GM12878 (cell line): Measurements from ENCODE around the gene THUMPD3. TPM values are rescaled to one million over a fixed set of nuclear protein-coding genes. Genes with fewer than 3 reads are reported as not detected.

Source experiments
- ATAC-seq: fragments of 200-7000 bp; cut with Tn5 transposase; 3 replicates; pipeline ENCODE4 v1.9.1; 2020; ENCODE audit warnings: mild to moderate bottlenecking, moderate library complexity
- BruUV-seq: library from RNA; stranded (reverse); fragments of 400-500 nt; replicated peaks from 2 replicates; lab custom pipeline; 2021; lab: Mats Ljungman, UMichigan
- CTCF ChIA-PET: fragments of 300-600 bp; sonication (Branson Sonifier 250); formaldehyde crosslinking; extraction: SDS; loops from one replicate; lab custom pipeline; 2021; ENCODE audit warnings: inconsistent platforms; lab: Yijun Ruan, JAX
- POLR2A ChIA-PET: fragments of 350-600 bp; formaldehyde crosslinking; extraction: SDS; loops from one replicate; lab custom pipeline; 2021; ENCODE audit warnings: inconsistent platforms; lab: Charles Lee
- RAD21 ChIA-PET: fragments of 300-600 bp; sonication (Branson Sonifier 250); formaldehyde crosslinking; loops from one replicate; lab custom pipeline; 2023; ENCODE audit warnings: antibody characterized with exemption; ENCODE audit not compliant: unreplicated experiment; lab: Charles Lee
- SMC1A ChIA-PET: fragments of 300-600 bp; sonication (Branson Sonifier 250); formaldehyde crosslinking; loops from one replicate; lab custom pipeline; 2023; ENCODE audit not compliant: unreplicated experiment, uncharacterized antibody; lab: Charles Lee
- DNase-seq: peaks from one replicate; pipeline ENCODE4 v3.0.0-alpha.2; 2011; ENCODE audit warnings: low read depth, low spot score
- FAIRE-seq: peaks from 3 replicates; lab custom pipeline; 2011; peaks lifted over from hg19 to GRCh38; lab: Jason Lieb, UNC
- H2AFZ ChIP-seq: 2 replicates; pipeline ENCODE4 v1.6.0; 2011; ENCODE audit warnings: low read depth, low read length, control low read depth; ENCODE audit not compliant: control insufficient read depth
- H3K27ac ChIP-seq: 2 replicates; pipeline ENCODE4 v1.5.1; 2011; ENCODE audit warnings: control low read depth; ENCODE audit not compliant: control insufficient read depth, insufficient read depth
- H3K27me3 ChIP-seq, 2 experiments: replicated peaks in 1 of 2; 2 replicates each; pipeline versions ENCODE4 v1.6.0 to v1.6.1; 2011; ENCODE audit warnings: low read length in 1 of 2; ENCODE audit not compliant: control insufficient read depth in 2 of 2, insufficient read depth in 2 of 2
- H3K36me3 ChIP-seq, 2 experiments: 2 replicates each; pipeline ENCODE4 v1.5.1; 2011; ENCODE audit warnings: low read length in 1 of 2; ENCODE audit not compliant: control insufficient read depth in 2 of 2, insufficient read depth in 2 of 2
- H3K4me1 ChIP-seq: 2 replicates; pipeline ENCODE4 v1.6.1; 2011; ENCODE audit warnings: mild to moderate bottlenecking, low read length, moderate library complexity, mixed read lengths; ENCODE audit not compliant: control insufficient read depth, insufficient read depth
- H3K4me2 ChIP-seq: 2 replicates; pipeline ENCODE4 v1.6.0; 2011; ENCODE audit warnings: control low read depth; ENCODE audit not compliant: control insufficient read depth, insufficient read depth
- H3K4me3 ChIP-seq: fragments of 200-600 bp; sonication (generic); 2 replicates; pipeline ENCODE4 v1.5.1; 2016
- H3K79me2 ChIP-seq: 2 replicates; pipeline ENCODE4 v1.6.0; 2011; ENCODE audit warnings: low read length; ENCODE audit not compliant: control insufficient read depth, insufficient read depth
- H3K9ac ChIP-seq: 2 replicates; pipeline ENCODE4 v1.8.0; 2011; ENCODE audit warnings: low read length, control low read depth, mixed read lengths; ENCODE audit not compliant: control insufficient read depth, insufficient read depth
- H3K9me3 ChIP-seq: replicated peaks from 3 replicates; pipeline ENCODE4 v1.5.1; 2011; ENCODE audit warnings: mild to moderate bottlenecking, low read length; ENCODE audit not compliant: control insufficient read depth, insufficient read depth
- H4K20me1 ChIP-seq: 2 replicates; pipeline ENCODE4 v1.6.0; 2011; ENCODE audit not compliant: control insufficient read depth, insufficient read depth
- ATF2 ChIP-seq: IDR thresholded peaks from 2 replicates; pipeline ENCODE4 v1.6.1; 2012; ENCODE audit warnings: low read length, inconsistent platforms
- BACH1 ChIP-seq: fragments of 450-650 bp; IDR thresholded peaks from 2 replicates; pipeline ENCODE4 v1.6.1; 2017; ENCODE audit warnings: mild to moderate bottlenecking, borderline replicate concordance
- CHD4 ChIP-seq: fragments of 200-600 bp; sonication (generic); IDR thresholded peaks from 2 replicates; pipeline ENCODE4 v1.6.1; 2016; ENCODE audit warnings: mild to moderate bottlenecking
- CTCF ChIP-seq, 3 experiments: IDR thresholded peaks in 2 of 3; conservative IDR thresholded peaks in 1 of 3; 2 replicates each; pipeline ENCODE4 v1.5.1; 2011; ENCODE audit warnings: low read depth in 3 of 3, low read length in 3 of 3, mild to moderate bottlenecking in 3 of 3, control low read depth in 2 of 3, moderate library complexity in 2 of 3, inconsistent platforms in 1 of 3, mixed read lengths in 1 of 3; ENCODE audit not compliant: control insufficient read depth in 2 of 3, insufficient read depth in 1 of 3; ENCODE audit errors: extremely low read depth in 1 of 3
- EGR1 ChIP-seq, 2 experiments: IDR thresholded peaks; 1 replicate in 1 of 2; 2 replicates in 1 of 2; pipeline ENCODE4 v1.6.1; 2011 to 2012; ENCODE audit warnings: low read depth in 2 of 2, low read length in 2 of 2, borderline replicate concordance in 1 of 2, mild to moderate bottlenecking in 1 of 2, moderate library complexity in 1 of 2
- FOS ChIP-seq: IDR thresholded peaks from 3 replicates; pipeline ENCODE4 v1.6.1; 2011; ENCODE audit warnings: borderline replicate concordance; ENCODE audit not compliant: insufficient read length; ENCODE audit errors: extremely low read depth
- HSF1 ChIP-seq: fragments of 150-350 bp; IDR thresholded peaks from 2 replicates; pipeline ENCODE4 v1.6.1; 2014; ENCODE audit warnings: mild to moderate bottlenecking, low read depth, low read length
- JUND ChIP-seq: IDR thresholded peaks from 2 replicates; pipeline ENCODE4 v1.6.1; 2012; ENCODE audit warnings: low read depth, mild to moderate bottlenecking, low read length, improper control_type of control experiment, moderate library complexity
- POU2F2 ChIP-seq: IDR thresholded peaks from 3 replicates; pipeline ENCODE4 v1.6.1; 2011; ENCODE audit warnings: low read depth, mild to moderate bottlenecking, low read length, borderline replicate concordance
- RUNX3 ChIP-seq: IDR thresholded peaks from 2 replicates; pipeline ENCODE4 v1.6.1; 2012; ENCODE audit warnings: low read length, inconsistent platforms
- STAT1 ChIP-seq: fragments of 450-650 bp; conservative IDR thresholded peaks from 2 replicates; pipeline ENCODE4 v1.6.1; 2014; ENCODE audit warnings: antibody characterized with exemption, mild to moderate bottlenecking
- TAF1 ChIP-seq: IDR thresholded peaks from 2 replicates; pipeline ENCODE4 v1.6.1; 2011; ENCODE audit warnings: mild to moderate bottlenecking, low read depth, low read length, borderline replicate concordance
- WGBS: methylation state at CpG from one replicate; pipeline ENCODE4 v1.1.6; 2016; ENCODE audit warnings: low lambda C conversion rate; ENCODE audit not compliant: insufficient replicate concordance, insufficient coverage; ENCODE audit errors: missing lambda C conversion rate; 5-methylcytosine and 5-hydroxymethylcytosine counted together
- in situ Hi-C: fragments of 300-500 bp; cut with MboI; formaldehyde crosslinking; loops from 9 replicates; pipeline ENCODE4 v1.14.3; 2018; ENCODE audit warnings: mixed read lengths
- intact Hi-C: fragments of 100-400 bp; cut with micrococcal nuclease; formaldehyde crosslinking; loops from one replicate; pipeline ENCODE4 v1.14.2; 2022; ENCODE audit not compliant: unreplicated experiment
- polyA plus RNA-seq, 11 experiments: library from polyadenylated mRNA; depleted of rRNA in 4 of 11; unstranded in 6 of 11; stranded (reverse) in 5 of 11; fragments of >200 nt; fragmentation: Nextera tagmentation in 4 of 11; fragmentation: Illumina TruSeq in 1 of 11; extraction: Ambion mirVana in 4 of 11; extraction: Trizol in 1 of 11; gene quantifications; 1 replicate in 1 of 11; 2 replicates in 10 of 11; pipeline versions ENCODE4 v1.2.1 to v1.2.3, GENCODE V29; 2011 to 2016; ENCODE audit warnings: inconsistent platforms in 2 of 11, missing spikeins in 2 of 11, low read depth in 1 of 11
- total RNA-seq, 4 experiments: library from RNA; depleted of rRNA in 3 of 4; stranded (reverse); fragments of >200 nt in 3 of 4; fragmentation: Illumina TruSeq in 1 of 4; extraction: Trizol in 1 of 4; gene quantifications; 2 replicates each; pipeline versions ENCODE4 v1.2.1 to v1.2.3, GENCODE V29; 2013 to 2021

THUMPD3 gene
- total and polyA plus RNA-seq, 10 of the 15 experiments (the other 5 are each of a cell fraction or from before 2014, with no cell fraction given), result 28.7 to 47.4 (median 41.8) TPM

GRCh38 chr3:9396632-9397331, 33.9 kb downstream of the THUMPD3 start (continued):
- TF ChIP-seq CHD4, result no peak
- TF ChIP-seq POU2F2, result peak; percentile 85; the same call in 2 of the 3 replicates
- TF ChIP-seq BACH1, result peak; percentile 87; the same call in 1 of the 2 replicates
- peak; percentile 99 for TF ChIP-seq JUND

- WGBS, result 1% methylated on average over 34 of the region's 63 CpGs
- no TSS peak for BruUV-seq
- POLR2A ChIA-PET, result interaction anchor here (0.6 to 4.3 kb wide), 11 partner anchors 9 to 395 kb away, joined by 3 to 47 read pairs (median 4); partner anchors contain the start of genes ARPC4, TADA3 and THUMPD3
- TF ChIP-seq TAF1 (peak; percentile 95), FOS (peak; percentile 35), HSF1 (peak; percentile 62; the same call in 1 of the 2 replicates), EGR1 (IDR thresholded peaks at IDR 0.05; ENCODE audit: borderline replicate concordance in 1 of 2, low read depth in 2 of 2, low read length in 2 of 2) (peak in 1 of 2 experiments; percentile 43; a peak in 2 of 3 replicates), ATF2 (no peak), CTCF (IDR thresholded peaks at IDR 0.05 in 2 of 3, conservative IDR thresholded peaks at IDR 0.05 in 1 of 3; ENCODE audit: control insufficient read depth in 2 of 3, extremely low read depth in 1 of 3, insufficient read depth in 1 of 3, low read depth in 3 of 3, low read length in 3 of 3) (no peak), STAT1 (no peak), RUNX3 (peak; percentile 61; the same call in 1 of the 2 replicates)
Measured at GRCh38 chr3:9397332-9397905, 34.6 kb downstream of the THUMPD3 start, which contains the start of gene SETD5. Gene SETD5, plus strand, starts transcription at chr3:9397615. Its CDS starts 31,324 bp downstream, at chr3:9428939.

More at GRCh38 chr3:9397332-9397905, 34.6 kb downstream of the THUMPD3 start, which contains the start of gene SETD5:
- peaks cover 0 to 26% of the 10 kb centered on the region in 2 experiments; a peak in 3 of 4 replicates for H3K36me3 ChIP-seq
- RAD21 ChIA-PET, result interaction anchor here (1.0 to 3.0 kb wide), 3 partner anchors 34 to 252 kb away, joined by 4 to 19 read pairs (median 4); partner anchors contain the start of genes MTMR14 and THUMPD3
- SMC1A ChIA-PET, result interaction anchor here (1.2 to 5.3 kb wide), 2 partner anchors 16 to 35 kb away, joined by 3 to 39 read pairs; partner anchors contain the start of gene THUMPD3
- H3K27me3 ChIP-seq, result no peaks in the 10 kb centered on the region
- no peaks in the 10 kb centered on the region for H3K9me3 ChIP-seq
- peak; percentile 67 for DNase-seq
- intact Hi-C loops (no loop called here), in situ Hi-C loops (no loop called here)
- peak within 1 kb of the TSS; percentile 100 for H3K27ac ChIP-seq
- CTCF ChIA-PET, result no interaction called here
- peak; percentile 72 for ATAC-seq
- H3K4me1 ChIP-seq, result peaks cover 8% of the 10 kb centered on the region; the same call in 1 of the 2 replicates
- peak within 1 kb of the TSS; percentile 1; the same call in 1 of the 2 replicates for H3K4me2 ChIP-seq
- H4K20me1 ChIP-seq, result no peaks in the 10 kb centered on the region; the same call in 1 of the 2 replicates
- peaks cover 91% of the 10 kb centered on the region for H3K79me2 ChIP-seq
- no peak within 1 kb of the TSS; the same call in 1 of the 2 replicates for H2AFZ ChIP-seq
- H3K9ac ChIP-seq, result peak within 1 kb of the TSS; percentile 99
- FAIRE-seq, result peak; percentile 75
- peak within 1 kb of the TSS; percentile 99 for H3K4me3 ChIP-seq
